ENCODE data around the gene BCL2A1. TPM values are rescaled to one million over a fixed set of nuclear protein-coding genes. Genes with fewer than 3 reads are reported as not detected.

BCL2A1 gene
- total and polyA plus RNA-seq, 12 donors, result 0.30 to 11.1 (median 0.67) TPM; not detected in 2

DNA sequence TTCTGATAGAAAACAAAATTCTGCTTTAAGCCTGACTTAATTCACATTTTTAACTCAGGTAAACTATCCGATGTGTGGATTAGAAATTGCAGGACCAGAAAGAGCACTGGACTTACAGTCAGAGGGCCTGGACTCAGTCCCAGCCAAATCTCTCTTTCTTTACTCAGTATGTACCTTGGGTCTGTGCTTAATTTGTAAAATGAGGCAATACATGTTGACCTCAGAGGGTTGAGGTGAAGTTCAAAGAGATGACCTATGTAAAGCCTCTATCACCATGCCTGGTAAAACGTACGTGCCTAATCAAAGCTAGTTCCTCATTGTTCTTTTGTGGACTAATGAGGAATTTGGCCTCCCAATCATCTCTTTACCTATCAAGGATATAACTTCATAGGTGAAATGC is 1.9 kb upstream of the BCL2A1 start:
- Histone ChIP-seq H3K27ac (peak overlapping the region in 1 of 10 donors; percentile 72), H3K27me3 (peaks cover 0 to 9% (median 0%) of the 10 kb centered on the region in 7 donors), H3K4me3 (no peak overlapping the region), H3K36me3 (no peaks in the 10 kb centered on the region), H3K4me1 (peaks cover 0 to 56% (median 0%) of the 10 kb centered on the region in 9 donors), H3K9me3 (no peaks in the 10 kb centered on the region)
- TF ChIP-seq, protein P1, sequence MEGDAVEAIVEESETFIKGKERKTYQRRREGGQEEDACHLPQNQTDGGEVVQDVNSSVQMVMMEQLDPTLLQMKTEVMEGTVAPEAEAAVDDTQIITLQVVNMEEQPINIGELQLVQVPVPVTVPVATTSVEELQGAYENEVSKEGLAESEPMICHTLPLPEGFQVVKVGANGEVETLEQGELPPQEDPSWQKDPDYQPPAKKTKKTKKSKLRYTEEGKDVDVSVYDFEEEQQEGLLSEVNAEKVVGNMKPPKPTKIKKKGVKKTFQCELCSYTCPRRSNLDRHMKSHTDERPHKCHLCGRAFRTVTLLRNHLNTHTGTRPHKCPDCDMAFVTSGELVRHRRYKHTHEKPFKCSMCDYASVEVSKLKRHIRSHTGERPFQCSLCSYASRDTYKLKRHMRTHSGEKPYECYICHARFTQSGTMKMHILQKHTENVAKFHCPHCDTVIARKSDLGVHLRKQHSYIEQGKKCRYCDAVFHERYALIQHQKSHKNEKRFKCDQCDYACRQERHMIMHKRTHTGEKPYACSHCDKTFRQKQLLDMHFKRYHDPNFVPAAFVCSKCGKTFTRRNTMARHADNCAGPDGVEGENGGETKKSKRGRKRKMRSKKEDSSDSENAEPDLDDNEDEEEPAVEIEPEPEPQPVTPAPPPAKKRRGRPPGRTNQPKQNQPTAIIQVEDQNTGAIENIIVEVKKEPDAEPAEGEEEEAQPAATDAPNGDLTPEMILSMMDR (IDR thresholded peaks at IDR 0.05), result no peak
- DNase-seq (no peak), ATAC-seq (no peak)
- 76 to 77% methylated on average over 3 of the region's 3 CpGs for WGBS, 2 donors
- intact Hi-C loops (cut with DNase I), result no loop called here

DNA sequence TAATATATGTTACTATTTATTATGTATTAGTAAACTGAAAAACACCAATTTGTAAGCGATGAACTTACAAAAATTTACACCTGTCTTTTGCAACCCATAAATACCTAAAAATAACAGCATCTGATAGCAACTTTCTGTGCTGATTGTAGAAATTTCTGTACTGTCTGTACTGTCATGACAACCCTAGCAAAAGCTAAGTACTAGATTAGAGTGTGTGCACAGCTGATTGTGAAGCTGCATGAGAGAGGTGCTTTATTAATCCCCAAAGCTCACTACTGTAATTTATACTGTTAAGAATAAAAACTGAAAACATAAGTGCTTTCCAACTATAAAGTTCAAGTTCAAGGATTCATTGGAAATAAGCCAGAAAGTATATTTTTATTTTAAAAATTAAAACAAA is 815 bp downstream of the BCL2A1 start:
- intact Hi-C loops (cut with DNase I), result no loop called here
- Histone ChIP-seq H3K9me3 (no peaks in the 10 kb centered on the region), H3K27me3 (peaks cover 0 to 9% (median 0%) of the 10 kb centered on the region in 7 donors), H3K4me3 (peak overlapping the region in 1 of 10 donors; percentile 53), H3K36me3 (no peaks in the 10 kb centered on the region), H3K27ac (peak overlapping the region in 2 of 10 donors; percentile 62 to 86), H3K4me1 (peaks cover 0 to 55% (median 0%) of the 10 kb centered on the region in 9 donors)
- no peak for DNase-seq
- TF ChIP-seq, protein P1 (IDR thresholded peaks at IDR 0.05), result no peak
- ATAC-seq, result no peak
- WGBS, 2 donors, result 95 to 100% methylated on average over 1 of the region's 1 CpG

DNA sequence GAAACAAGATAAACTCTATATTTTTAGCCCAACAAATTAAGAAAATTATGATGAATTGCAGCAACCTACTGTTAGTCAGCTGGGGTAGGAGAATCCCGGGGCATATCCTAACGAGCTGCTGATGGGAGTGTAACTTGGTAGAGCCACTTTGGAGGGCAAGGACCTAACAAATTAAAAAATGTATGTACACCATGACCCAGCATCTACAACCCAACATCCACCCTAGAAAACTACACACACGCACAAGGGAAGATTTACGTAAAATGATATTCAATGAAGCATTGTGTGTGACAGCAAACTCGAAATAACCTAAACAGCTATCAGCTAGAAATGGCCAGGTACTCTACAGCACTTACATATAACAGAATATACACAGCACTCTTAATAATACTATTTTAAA is 1.9 kb downstream of the BCL2A1 start:
- Histone ChIP-seq H3K36me3 (no peaks in the 10 kb centered on the region), H3K4me1 (peaks cover 0 to 55% (median 0%) of the 10 kb centered on the region in 9 donors), H3K27me3 (peaks cover 0 to 9% (median 0%) of the 10 kb centered on the region in 7 donors), H3K9me3 (no peaks in the 10 kb centered on the region), H3K27ac (peak overlapping the region in 1 of 10 donors; percentile 86), H3K4me3 (peak overlapping the region in 2 of 10 donors; percentile 13 to 53)
- intact Hi-C loops (cut with DNase I), result no loop called here
- TF ChIP-seq, protein P1 (IDR thresholded peaks at IDR 0.05), result no peak
- ATAC-seq (no peak), DNase-seq (no peak)
- WGBS, 2 donors, result 89 to 90% methylated on average over 5 of the region's 5 CpGs

DNA sequence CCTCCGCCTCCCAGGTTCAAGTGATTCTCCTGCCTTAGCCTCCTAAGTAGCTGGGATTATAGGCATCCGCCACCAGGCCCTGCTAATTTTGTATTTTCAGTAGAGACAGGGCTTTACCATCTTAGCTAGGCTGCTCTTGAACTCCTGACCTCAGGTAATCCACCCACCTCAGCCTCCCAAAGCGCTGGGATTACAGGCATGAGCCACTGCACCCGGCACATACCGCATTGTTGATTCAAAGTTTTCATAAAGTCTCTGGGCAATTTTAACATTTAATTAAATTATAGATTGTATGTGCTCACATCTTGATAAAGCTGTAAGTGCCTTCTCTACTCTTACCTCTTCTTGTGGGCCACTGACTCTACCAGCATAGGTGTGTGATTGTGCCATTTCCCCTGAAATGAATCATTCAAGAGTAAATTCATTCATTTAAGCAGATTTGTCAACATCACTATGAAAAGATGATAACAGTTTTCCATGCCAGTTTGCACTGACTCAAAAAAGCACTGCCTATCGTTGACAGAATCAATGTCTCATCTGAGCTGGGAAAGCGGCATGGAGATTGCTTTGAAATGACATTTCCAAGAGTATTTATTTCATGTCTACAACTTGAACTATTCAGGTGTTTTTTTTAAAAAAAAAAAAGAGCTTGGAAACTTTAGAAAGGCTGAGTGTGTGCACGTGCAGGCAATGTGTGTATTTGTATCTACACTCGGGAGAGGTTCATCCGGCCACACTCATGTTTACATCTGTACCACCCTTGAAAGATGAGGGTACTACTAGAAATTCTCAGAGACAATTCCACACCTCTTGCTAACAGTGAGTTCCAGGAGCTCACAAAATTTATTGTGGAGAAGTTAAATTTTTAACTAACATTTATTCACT is 3.5 kb downstream of the BCL2A1 start:
- Histone ChIP-seq H3K27me3 (peaks cover 0 to 6% (median 0%) of the 10 kb centered on the region in 7 donors), H3K9me3 (no peaks in the 10 kb centered on the region), H3K4me3 (peak overlapping the region in 1 of 10 donors; percentile 53), H3K27ac (peak overlapping the region in 2 of 10 donors; percentile 37 to 86), H3K4me1 (peaks cover 0 to 42% (median 0%) of the 10 kb centered on the region in 9 donors), H3K36me3 (no peaks in the 10 kb centered on the region)
- TF ChIP-seq, protein P1 (IDR thresholded peaks at IDR 0.05), result no peak
- ATAC-seq, result no peak
- DNase-seq, result no peak
- intact Hi-C loops (cut with DNase I), result no loop called here
- WGBS, 2 donors, result 93 to 94% methylated on average over 10 of the region's 10 CpGs

All from heart right ventricle (tissue), 16 donors.